ENCODE measurements around the gene MLLT6.
"Not testable (repeated sequence)": the region's sequence is repeated elsewhere in the genome, so short reads cannot be mapped to it uniquely, and the experiment has no call there.

The MLLT6 gene

DNA sequence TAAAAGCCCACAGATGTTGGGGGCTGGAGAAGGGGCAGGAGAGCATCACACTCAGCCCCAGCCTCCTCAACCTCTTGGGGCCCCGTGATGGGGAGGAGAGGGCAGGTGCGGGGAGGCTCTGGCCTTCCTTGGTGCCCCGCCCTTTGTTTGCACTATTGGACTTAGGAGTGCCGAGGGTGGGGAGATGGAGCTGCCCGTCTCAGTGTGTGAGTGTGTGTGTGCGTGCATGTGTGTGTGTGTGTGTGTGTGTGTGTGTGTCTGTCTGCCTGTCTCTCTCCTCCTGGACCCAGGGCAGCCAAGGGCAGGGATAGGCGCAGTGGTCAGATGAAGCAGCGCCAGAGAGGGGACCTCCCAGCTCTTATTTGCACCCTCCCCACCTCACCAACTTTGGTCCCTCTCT, 21.1 kb downstream of the MLLT6 start:
- DNase-seq (ENCODE audit: low read depth in 2 of 2): not testable (repeated sequence)

DNA sequence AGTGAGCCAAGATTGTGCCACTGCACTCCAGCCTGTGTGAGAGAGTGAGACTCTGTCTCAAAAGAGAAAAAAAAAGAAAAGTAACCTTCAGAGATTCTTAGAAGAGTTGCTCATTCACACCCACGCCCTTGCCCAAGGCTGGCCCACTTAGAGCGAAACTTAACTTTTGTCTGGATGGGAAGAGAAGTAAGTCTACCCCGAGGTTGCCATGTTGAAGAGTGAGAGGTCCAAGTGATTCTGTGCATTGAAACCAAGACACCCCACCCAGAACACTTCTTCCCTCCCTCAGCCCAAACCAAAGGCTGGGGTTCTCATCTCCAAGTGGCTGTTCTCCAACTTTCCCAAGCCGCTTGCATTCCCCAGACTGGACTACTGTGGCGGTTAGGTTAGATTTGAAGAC, 22.7 kb downstream of the MLLT6 start:
- peak; percentile 76 to 82 for DNase-seq (ENCODE audit: low read depth in 2 of 2)

DNA sequence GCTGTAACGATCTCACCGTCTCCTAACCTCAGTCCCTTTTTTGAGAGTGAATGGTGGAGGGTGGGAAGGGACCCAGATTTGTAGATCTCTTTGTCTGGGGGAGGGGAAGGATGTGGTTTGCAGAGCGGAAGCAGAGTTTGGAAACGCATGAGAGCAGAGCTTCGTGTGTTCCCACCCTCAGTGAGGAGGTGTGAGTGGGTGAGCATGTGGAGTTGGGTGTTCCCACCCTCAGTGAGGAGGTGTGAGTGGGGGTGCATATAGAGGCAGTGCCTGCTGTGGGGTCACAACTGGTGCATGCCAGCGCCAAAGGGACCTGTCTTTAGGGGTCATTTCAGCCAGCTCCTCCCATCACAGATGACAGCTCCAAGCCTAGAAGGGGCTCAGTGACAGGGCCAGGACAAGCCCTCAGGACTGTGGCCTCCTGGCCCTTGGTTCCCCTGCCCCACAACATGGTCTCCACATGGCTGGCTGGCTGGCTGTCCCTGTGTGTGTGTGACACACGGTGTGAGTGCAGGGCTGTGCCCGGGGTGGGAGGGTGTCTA, 23.3 kb downstream of the MLLT6 start:
- peak; percentile 74 to 81 for DNase-seq (ENCODE audit: low read depth in 2 of 2)

DNA sequence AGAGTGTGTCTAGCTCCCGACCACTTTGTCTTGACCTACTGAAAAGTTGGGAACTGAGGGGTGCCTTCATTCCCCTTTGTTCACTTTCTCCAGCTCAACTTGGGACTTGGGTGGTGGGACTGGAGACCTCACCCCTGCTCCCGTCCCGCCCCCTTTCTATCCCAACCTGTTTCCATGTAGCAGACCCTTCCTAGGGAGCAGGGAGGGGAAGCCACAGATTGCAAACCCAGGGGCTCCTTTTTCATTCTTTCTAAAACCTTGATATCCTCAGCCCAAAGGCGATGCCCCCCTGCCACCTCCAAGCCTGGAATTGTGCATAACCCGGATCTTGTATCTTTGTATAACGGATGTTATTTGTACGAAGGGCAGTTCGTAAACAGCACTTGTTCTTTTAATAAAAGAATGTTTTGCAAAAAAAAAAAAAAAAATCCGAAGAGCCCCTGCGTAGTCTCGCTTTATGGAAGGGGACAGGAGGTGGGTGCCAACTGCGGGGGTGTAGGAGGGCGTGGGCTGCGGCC, 24.4 kb downstream of the MLLT6 start:
- DNase-seq (ENCODE audit: low read depth in 2 of 2): no peak

DNA sequence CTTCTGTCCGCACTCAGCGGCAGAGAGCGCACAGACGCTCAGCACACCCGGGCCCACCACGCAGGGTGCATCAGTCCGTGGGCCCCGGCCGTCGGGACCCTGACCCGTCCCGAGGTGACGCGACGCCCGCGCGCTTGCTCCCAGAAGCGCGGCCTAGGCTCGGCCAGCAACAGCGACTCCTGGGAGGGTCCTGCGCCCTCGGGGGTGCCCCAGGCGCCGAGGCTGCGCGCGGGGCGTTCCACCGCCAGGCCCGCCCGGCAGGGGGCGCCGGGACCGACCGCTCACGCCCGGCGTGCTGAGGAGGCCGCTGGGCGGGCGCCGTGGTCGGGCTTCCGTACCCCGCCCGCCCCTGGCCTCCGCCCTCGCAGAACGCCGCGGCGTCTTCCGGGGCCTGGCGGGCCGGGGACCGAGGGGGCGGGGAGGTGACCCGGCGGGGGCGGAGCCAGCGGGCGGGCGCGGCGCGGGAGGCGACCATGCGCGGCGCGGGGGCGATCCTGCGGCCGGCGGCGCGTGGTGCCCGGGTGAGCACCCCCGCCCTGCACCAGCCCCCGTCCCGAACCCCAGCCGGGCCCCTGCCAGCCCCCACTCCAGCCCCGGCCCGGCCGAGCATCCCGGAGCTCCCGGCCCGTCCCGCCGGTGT, 24.9 kb downstream of the MLLT6 start, which contains the start of gene CISD3:
Gene CISD3 (plus strand): TSS at position 456 of the 640 bp plus-strand sequence. CDS start 18 bp downstream, at position 474.
- DNase-seq (ENCODE audit: low read depth in 2 of 2): peak; percentile 58 to 88

DNA sequence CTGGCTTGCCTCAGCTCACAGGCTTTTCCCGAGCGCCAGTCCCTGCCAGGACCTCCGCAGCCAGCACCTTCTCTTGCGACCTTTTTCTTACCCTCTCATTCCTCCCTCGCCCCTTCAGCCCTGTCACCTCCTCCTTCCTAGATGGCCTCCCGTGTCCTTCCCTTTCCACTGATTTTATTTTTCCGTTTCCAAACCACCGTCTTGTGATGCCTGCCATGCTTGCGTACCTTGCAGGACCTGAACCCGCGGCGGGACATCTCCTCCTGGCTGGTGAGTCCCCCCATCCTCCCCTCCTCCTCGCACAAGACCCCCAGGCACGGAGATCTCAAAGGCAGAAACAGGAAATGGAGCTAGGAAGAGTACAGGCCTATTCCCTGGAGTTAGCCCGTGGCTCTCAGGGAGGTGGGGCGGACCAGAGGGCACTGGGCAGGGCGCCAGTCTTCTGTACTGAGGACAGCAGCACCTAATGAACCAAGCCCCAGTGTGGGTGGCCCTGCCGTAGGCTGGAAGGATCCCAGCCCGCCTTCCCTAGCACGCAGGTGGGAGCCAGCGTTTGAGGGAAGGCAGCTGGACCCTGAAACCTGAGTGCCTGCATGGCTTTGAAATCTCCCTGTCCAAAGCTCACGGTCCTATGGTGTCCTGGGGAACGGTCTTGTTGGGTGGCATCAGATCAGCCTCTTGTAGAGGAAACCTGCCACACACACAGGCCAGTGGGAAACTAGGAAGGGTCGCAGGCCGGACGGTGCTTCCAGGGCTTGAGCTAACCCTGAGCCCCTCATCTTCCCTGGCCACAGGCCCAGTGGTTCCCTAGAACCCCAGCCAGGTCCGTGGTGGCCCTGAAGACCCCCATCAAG, 25.7 kb downstream of the MLLT6 start:
- DNase-seq (ENCODE audit: low read depth in 2 of 2): no peak

DNA sequence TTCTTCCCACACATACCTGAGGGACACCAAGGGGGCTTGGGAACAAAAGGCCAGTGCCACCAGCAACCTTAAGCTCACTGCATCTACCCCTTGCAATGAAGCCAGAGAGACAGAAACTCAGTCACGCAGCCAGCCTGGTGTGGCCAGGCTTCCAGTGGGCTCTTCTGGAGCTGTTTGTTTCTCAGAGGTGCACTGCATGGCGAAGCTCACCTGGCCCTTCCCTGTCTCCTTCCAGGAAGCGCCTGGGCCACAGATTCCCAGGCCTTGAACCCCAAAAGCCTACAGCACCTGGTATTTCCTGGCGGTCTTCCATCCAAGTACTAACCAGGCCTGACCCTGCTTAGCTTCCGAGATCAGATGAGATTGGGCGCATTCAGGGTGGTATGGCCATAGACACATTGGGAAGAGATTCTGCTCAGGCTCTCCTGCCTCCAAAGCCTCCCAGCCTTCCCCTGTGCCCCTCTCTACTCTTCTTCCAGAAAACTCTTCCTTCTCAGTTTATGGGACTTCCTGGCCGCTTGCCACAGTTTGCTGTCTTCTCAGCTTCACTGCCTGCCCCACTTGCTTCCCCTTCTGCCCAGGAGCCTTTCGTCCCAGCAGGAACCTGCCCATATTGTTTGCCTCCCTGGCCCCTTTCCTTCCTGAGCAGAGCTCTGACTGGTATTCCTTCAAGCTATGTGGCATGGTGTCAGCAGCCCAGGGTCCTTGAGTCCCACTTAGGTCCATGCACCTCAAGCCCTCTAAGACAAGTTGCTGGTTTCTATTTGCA, 26.6 kb downstream of the MLLT6 start:
- DNase-seq (ENCODE audit: low read depth in 2 of 2): no peak

DNA sequence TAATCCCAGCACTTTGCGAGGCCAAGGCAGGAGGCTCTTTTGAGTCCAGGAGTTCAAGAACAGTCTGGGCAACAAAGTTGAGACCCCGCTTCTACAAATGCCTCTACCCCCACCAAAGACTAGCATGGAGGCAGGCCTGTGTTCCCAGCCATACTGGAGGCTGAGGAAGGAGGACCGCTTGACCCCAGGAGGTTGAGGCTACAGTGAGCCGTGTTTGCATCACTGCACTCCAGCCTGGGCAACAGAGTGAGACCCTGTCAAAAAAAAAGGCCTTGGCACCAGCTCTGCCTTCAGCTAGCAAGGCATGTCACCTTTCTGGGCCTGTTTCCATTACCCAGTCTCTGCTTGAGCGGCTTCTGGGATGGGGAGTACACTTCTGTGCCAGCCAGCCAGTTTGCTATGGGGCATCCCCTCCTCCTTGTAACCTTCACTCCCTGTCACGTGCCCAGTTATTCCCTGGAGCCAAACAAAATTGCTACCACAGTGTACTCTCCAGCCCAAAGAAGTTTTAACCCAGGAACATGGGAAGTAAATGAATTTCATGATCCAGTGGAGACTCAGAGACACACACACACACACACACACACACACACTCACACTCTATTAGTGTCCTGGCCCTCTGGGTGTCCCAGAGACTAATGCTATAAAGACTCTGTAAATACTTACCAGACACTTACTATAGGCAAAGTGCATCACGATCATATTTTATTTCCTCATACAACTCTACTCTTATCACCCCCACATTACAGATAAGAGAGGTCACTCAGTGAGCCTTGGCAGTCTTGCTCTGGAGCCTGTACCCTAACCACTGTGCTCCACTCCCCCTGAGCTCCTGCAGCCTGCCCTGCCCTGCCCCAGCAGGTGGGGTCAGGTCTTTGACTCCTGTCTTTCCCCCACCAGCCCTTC, 27.6 kb downstream of the MLLT6 start:
- no peak for DNase-seq (ENCODE audit: low read depth in 2 of 2)

DNA sequence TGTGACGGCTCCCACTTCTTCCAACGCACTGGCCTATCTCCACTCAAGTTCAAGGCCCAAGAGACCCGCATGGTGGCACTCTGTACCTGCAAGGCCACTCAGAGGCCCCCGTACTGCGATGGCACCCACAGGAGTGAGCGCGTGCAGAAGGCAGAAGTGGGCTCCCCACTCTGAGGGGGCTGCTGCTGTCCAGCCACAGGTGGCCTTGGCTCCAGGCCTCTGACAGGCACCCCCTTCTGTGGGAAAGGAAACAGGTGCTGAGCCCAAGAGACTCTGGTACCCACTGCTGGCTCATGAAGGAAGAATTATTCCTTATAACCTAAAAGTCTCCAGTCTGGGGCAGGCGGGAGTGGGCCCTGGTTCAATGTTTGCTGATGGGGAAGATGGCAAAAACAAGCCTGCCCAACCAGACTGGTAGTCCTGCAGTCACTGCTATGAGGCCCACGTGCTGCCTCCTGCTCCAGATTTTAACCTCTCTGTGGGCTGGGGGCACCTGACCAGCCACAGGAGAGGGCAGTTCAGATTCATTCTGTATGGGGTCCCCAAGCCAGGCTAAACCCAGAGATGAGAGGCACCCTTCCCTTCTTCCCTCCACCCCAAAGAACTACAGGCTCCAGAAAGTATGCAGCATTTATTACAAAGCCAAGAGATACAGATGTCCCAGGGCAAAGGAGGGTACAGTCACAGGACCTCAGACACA, 28.4 kb downstream of the MLLT6 start:
- DNase-seq (ENCODE audit: low read depth in 2 of 2): no peak

DNA sequence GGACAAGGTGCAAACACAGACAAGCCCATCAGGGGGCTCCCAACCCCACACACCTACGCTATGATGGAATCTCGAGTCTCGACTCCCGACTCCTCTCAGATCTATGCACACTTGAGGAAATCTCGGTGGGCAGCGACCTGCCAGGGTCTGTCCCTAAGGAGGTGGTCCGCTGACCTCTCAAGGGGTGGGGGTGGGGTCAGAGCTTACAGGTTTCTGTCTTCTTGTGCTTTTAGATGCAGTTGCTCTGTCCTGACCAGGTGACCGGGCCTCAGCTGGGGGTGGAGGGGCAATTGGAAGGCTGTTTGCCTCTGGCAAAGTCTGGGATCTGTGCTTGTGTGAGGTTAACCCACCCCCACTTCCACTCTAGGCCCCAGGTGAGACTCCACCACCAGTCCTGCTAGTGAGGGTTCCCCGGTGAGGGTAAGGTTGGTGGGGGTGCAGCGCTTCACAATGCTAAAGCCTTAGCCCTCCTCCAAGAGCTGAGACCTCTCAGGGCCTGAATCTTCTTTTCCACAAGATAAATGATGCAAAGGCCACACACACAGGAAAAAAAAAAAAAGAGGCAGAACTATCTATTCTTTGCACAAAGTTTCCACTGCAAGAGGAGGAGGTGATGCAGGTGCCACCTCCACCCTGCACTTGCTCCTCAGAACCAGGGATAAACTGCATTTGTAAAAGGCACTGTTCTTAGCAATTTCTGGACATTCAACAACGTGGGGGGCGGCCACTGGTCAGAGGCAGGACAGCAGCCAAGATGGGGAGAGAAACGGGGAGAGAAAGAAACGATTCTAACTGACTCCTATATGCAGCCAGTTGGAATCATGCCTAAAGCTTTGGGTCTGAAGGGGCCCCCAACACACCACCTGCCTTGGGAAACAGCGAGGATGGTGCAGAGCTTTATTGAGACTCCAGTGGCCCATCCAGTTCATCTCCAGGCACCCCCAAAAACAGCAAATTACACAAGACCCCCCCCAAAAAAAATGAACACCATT, 29.2 kb downstream of the MLLT6 start:
- DNase-seq (ENCODE audit: low read depth in 2 of 2): no peak

DNA sequence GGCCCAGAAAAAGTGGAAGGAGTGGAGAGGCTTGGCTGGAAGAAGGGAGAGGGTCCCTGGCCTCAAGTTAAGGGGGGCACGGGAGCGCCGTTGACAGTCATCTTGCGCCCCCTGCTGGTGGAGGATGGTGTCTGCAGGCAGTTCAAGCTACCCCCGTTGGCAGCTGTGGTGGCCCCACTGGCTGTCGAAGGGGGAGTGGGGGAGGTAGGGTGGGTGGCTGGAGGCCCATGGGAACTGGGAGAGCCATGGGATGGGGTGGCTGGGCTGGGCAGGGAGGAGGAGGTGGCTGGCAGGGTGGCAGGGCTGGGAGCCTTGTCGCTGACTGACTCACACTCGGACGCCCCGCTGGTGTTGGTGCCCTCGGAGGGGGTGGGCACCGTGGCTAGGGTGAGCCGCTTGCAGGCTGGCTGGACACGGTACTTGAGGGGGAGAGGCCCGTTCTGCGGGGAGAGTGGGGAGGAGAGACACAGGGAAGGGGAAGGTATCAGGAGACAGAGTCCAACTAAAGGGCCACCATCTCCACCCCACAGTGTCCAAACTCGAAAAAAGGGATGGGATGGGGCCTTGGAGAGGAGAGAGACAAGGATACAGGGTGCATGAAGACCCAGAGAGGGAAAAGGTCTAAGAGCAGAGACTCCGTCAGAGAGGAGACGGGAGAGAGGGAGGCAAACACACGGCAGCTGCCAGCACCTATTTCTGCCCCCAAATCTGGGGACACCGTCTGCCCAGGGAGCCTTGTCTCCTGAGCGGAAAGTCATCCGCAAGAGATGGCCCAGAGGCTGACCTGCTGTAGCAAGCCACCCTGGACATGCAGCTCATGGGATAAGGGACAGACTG, 30.3 kb downstream of the MLLT6 start:
- peak; percentile 62 to 68 for DNase-seq (ENCODE audit: low read depth in 2 of 2)

DNA sequence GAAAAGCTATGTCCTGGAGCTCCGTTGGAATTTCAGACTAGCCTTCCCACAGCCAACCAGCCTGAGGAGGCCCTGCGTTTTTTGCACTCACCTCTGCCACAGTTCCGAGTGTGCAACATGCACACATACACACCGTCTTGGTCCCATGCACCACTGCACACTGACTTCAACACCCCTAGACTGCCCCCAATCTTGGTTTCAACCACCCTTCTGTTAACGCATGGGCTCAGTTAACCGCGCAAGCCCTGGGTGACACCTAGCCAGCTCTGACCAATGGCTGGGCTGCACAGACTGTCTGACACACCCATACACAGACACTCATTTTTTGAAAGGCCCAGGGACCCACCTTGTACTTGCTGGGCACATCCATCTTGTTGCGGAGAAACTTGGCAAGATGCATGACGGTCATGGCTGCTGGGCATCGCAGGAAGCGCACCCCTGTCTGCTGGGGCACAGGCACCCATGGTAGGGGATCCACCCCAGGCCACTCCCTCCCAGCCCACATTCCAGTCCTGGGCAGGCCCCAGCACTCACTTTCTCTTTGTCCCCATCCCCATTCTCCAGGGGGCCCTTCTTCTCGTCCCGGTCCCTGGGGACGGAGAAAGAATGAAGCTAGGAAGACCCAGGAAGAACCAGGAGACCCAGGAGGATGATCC, 33.1 kb downstream of the MLLT6 start:
- no peak for DNase-seq (ENCODE audit: low read depth in 2 of 2)

DNA sequence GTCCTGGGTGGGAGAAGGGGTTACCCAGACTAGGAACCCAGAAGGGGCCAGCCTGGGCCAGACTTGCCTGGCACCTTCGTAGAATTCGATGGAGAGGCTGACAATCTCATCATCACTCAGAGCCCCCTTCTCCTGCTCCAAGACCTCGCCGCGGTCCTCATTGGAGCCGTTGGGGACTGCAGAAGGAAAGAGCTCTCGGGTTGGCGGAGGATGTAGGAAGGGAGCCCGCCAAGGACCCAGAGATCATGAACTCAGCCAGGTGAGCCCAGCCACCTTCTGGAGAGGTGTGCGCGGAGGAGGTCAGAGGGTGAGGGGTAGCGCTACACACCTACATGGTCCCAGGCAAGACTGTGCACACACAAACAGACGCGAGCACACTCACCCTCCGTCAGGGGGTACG, 33.6 kb downstream of the MLLT6 start:
- no peak for DNase-seq (ENCODE audit: low read depth in 2 of 2)

DNA sequence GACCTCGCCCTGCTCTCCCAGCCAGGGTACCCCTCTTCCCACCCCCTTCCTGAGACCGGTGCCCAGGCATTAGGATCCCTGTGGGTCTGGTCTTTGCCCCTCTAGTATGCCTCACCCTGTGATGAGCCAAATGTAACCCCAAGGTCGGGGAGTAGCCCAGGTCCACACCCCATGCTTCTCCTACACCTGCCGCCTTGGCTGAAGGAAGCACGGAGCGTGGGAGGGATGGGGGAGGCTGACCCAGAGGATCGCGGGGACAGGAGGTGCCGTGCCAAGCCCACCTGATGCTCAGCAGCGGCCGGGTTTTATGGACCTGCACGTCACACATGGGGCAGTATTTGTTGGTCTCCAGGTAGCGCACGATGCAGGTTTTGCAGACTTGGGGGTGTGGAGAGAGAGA, 34.2 kb downstream of the MLLT6 start:
- no peak for DNase-seq (ENCODE audit: low read depth in 2 of 2)

DNA sequence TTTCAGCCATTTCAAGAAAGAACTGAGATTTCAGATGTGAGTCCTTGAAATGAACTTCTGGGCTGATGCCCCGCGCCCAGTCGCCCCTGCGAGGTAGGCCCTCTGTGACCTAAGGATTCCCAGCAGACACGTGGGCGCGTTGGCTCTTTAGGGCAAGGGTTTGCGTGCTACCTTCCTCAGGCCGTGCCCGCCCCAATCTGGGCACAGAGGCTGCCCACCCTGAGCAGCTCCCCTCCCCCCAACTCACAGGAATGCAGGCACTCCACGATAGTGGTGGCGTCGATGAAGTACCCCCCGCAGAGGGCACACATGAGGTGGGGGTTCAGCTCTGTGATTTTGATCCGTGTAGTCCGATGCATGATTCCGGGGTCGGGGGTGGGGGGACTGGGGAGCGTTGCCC, 35.0 kb downstream of the MLLT6 start:
- no peak for DNase-seq (ENCODE audit: low read depth in 2 of 2)

DNA sequence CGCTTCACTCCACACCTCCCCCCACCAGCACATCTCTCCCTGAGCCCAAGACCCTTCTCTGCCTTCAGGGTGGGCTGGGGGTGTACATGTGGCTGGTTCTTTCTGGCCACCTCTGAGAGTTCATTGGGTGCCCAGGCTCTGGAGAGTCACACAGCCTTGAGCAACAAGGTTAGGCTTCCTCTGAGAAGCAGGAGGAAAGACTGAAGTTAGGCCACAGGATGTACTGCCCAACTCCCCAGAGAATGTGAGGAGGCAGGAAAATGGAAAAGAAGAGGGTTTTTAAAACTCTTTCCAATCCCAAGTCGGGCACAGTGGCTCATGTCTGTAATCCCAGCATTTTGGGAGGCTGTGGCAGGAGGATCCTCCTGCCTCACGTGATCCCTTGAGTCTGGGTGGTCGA, 35.7 kb downstream of the MLLT6 start:
- no peak for DNase-seq (ENCODE audit: low read depth in 2 of 2)

DNA sequence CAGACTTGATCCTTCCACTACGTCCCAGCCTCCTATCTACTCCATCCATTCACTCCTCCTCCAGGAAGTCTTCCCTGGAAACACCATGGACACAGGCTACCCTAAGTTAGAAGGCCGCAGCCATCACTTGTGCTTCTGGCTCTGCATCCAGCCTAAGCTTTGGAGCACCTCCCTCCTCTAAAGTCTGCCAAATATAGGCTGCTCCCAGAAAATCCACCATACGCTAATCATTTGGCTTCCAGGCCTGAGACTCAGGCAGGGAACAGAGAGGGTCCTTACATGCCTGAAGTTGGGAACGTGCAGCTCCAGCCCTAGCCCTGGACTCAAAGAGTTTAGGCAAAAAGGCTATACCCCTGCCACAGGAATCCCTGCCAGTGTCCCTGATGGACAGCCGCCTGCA, 36.4 kb downstream of the MLLT6 start:
- DNase-seq (ENCODE audit: low read depth in 2 of 2): no peak
